Measurements from ENCODE around the gene TSPO. TPM values are rescaled to one million over a fixed set of nuclear protein-coding genes. Genes with fewer than 3 reads are reported as not detected.

Gene TSPO
- total RNA-seq, 1 experiment from 2014 or later = 243 TPM

- Histone ChIP-seq H3K4me1 (replicated peaks; ENCODE audit: insufficient read depth) (peaks cover 20% of the 10 kb centered on the region), H3K4me3 (peak overlapping the region; percentile 88), H3K27me3 (ENCODE audit: insufficient read depth, low read depth) (no peaks in the 10 kb centered on the region), H3F3A (ENCODE audit: insufficient read depth, low read depth) (peaks cover 14% of the 10 kb centered on the region; the same call in 1 of the 2 replicates), H4K20me1 (ENCODE audit: insufficient read depth) (peaks cover 4% of the 10 kb centered on the region), H2AFZ (peak overlapping the region; percentile 93), H3K27ac (peak overlapping the region; percentile 45; the same call in 1 of the 2 replicates), H3K79me2 (ENCODE audit: low read depth) (peaks cover 41% of the 10 kb centered on the region), H3K9me2 (ENCODE audit: insufficient read depth) (no peaks in the 10 kb centered on the region), H3K9me3 (ENCODE audit: insufficient read depth, low read depth) (no peaks in the 10 kb centered on the region), H3K4me2 (peak overlapping the region; percentile 99), H3K36me3 (ENCODE audit: low read depth) (no peaks in the 10 kb centered on the region)
- CTCF ChIA-PET = no interaction called here
- no TSS peak for BruUV-seq (replicated peaks)
- intact Hi-C loops (cut with micrococcal nuclease; ENCODE audit: unreplicated experiment) = loop anchor here (5.0 kb wide), 1 partner anchor 35 kb away; the partner anchor contains the start of gene TTLL12
- DNase-seq = peak in 1 of 2 experiments; percentile 26
- peak; percentile 28; the same call in 1 of the 2 replicates for TF ChIP-seq CTCF (conservative IDR thresholded peaks at IDR 0.05)
- TF ChIP-seq EZH2 (IDR thresholded peaks at IDR 0.05; ENCODE audit: low read depth) = no peak
- POLR2A ChIA-PET (ENCODE audit: unreplicated experiment) = interaction anchor here (1.0 kb wide), 1 partner anchor 33 kb away, joined by 3 read pairs; no protein-coding TSS in a partner anchor
These were observed 621 bp downstream of the TSPO start for GRCh38 chr22:43152003-43152356.

GRCh38 chr22:43152357-43153071, 1.2 kb downstream of the TSPO start:
- no TSS peak for BruUV-seq (replicated peaks)
- Histone ChIP-seq H3K9me2 (ENCODE audit: insufficient read depth) (no peaks in the 10 kb centered on the region), H3K27ac (peak overlapping the region; percentile 45), H3K27me3 (ENCODE audit: insufficient read depth, low read depth) (no peaks in the 10 kb centered on the region), H4K20me1 (ENCODE audit: insufficient read depth) (peaks cover 8% of the 10 kb centered on the region), H3K4me1 (replicated peaks; ENCODE audit: insufficient read depth) (peaks cover 20% of the 10 kb centered on the region), H3F3A (ENCODE audit: insufficient read depth, low read depth) (peaks cover 14% of the 10 kb centered on the region; the same call in 1 of the 2 replicates), H3K9me3 (ENCODE audit: insufficient read depth, low read depth) (no peaks in the 10 kb centered on the region), H3K4me2 (peak overlapping the region; percentile 99), H3K79me2 (ENCODE audit: low read depth) (peaks cover 44% of the 10 kb centered on the region), H2AFZ (peak overlapping the region; percentile 93), H3K36me3 (ENCODE audit: low read depth) (no peaks in the 10 kb centered on the region), H3K4me3 (peak overlapping the region; percentile 88)
- peak; percentile 66 to 71 for DNase-seq
- ChIA-PET POLR2A (ENCODE audit: unreplicated experiment) (interaction anchor here (1.0 kb wide), 1 partner anchor 32 kb away, joined by 3 read pairs; no protein-coding TSS in a partner anchor), CTCF (no interaction called here)
- TF ChIP-seq CTCF (conservative IDR thresholded peaks at IDR 0.05) (no peak), EZH2 (IDR thresholded peaks at IDR 0.05; ENCODE audit: low read depth) (no peak)
- intact Hi-C loops (cut with micrococcal nuclease; ENCODE audit: unreplicated experiment) = loop anchor here (5.0 kb wide), 1 partner anchor 35 kb away; the partner anchor contains the start of gene TTLL12

GRCh38 chr22:43153899-43154298, 2.5 kb downstream of the TSPO start:
- no TSS peak for BruUV-seq (replicated peaks)
- Histone ChIP-seq H2AFZ (no peak overlapping the region), H3K27me3 (ENCODE audit: insufficient read depth, low read depth) (no peaks in the 10 kb centered on the region), H3K9me2 (ENCODE audit: insufficient read depth) (no peaks in the 10 kb centered on the region), H3K79me2 (ENCODE audit: low read depth) (peaks cover 51% of the 10 kb centered on the region), H3K36me3 (ENCODE audit: low read depth) (no peaks in the 10 kb centered on the region), H3K27ac (no peak overlapping the region), H3K4me3 (no peak overlapping the region; the same call in 1 of the 2 replicates), H3K4me2 (peak overlapping the region; percentile 57), H4K20me1 (ENCODE audit: insufficient read depth) (peaks cover 21% of the 10 kb centered on the region), H3F3A (ENCODE audit: insufficient read depth, low read depth) (peaks cover 14% of the 10 kb centered on the region), H3K4me1 (replicated peaks; ENCODE audit: insufficient read depth) (peaks cover 20% of the 10 kb centered on the region), H3K9me3 (ENCODE audit: insufficient read depth, low read depth) (no peaks in the 10 kb centered on the region)
- ChIA-PET CTCF (no interaction called here), POLR2A (ENCODE audit: unreplicated experiment) (no interaction called here)
- DNase-seq = peak in 1 of 2 experiments; percentile 10
- no peak for TF ChIP-seq CTCF (conservative IDR thresholded peaks at IDR 0.05)
- TF ChIP-seq EZH2 (IDR thresholded peaks at IDR 0.05; ENCODE audit: low read depth) = no peak
- intact Hi-C loops (cut with micrococcal nuclease; ENCODE audit: unreplicated experiment) = loop anchor here (5.0 kb wide), 1 partner anchor 33 kb away; the partner anchor contains the start of gene TTLL12

Data from PC-9 (cell line).